Measurements from ENCODE around the gene SMG6.
A peak's percentile ranks its signal among the peaks of the same experiment; 100 is the strongest.
"Not testable (repeated sequence)": the region's sequence is repeated elsewhere in the genome, so short reads cannot be mapped to it uniquely, and the experiment has no call there.

The SMG6 gene

DNA sequence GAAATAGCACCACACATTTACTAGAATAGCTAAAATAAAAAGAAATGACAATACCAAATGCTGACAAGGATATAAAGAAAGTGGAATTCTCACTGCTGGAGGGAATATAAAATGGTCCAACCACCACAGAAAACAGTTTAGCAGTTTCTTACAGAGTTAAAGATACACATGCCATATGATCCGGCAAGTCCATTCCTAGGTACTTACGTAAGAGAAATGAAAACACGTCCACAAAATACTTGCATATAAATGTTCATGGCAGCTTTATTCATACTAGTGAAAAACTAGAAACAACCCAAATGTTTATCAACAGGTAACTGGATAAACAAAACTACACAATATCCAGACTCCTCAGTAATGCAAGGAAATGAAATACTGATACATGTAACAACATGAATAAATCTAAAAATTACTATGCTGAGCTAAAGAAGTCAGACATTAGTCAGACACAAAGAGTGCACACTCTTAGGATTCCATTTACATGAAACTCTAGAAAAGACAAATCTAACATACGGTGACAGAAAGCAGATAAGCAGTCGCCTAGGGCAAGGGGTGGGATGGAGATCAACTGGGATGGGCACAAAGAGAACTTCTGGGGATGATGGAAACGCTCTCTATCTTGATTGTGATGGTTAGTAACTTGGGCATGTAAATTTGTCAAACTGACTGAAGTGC lies 76.4 kb downstream of the SMG6 start:
- no peak for DNase-seq

DNA sequence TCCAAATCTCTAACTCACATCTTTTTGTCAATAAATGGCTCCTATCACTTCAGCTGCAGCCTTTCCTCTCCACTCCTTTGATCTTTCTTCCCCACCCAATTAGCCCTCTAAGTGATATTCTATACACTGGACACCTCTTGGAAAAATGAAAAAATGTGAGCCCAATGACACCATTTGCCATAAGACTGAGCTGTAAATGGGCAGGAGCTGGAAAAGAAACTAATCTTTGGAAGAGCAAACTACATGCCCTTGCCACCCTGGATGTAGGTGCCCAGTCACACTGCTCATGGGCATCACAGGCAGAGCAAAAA lies 80.0 kb downstream of the SMG6 start:
- DNase-seq, result no peak

DNA sequence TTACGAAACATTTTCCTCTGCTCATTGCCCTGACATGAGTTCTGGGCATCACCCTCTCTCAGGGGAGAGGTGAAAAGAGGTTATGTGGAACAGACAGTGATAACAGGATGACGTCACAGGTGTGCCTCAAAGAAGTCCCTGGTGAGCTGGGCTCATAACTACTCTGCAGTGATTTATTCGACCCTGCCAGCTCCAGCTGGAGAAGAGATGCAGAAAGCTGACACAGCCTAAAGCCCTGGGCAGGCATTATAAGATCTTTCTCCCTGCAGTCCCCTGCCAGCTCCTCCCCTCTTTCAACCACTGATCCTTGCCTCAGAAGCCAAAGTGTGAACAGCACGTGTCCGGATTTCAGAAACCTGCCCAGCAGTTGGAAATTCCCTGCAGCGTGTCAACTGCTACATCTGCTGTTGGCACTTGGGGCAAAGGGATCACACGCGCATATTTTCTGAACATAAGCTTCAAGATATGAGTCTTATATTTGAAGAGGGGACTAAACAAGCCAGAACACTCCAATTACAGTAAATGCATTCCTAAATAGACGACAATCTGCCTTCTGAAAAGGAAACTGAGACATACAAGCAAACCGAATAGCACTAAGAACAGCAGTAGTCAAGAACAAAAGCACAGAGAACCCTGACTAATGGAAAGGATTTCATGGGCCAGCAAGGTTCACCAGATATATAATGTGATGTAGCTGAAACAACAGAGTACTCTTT lies 80.5 kb downstream of the SMG6 start:
- DNase-seq, result peak; percentile 56

DNA sequence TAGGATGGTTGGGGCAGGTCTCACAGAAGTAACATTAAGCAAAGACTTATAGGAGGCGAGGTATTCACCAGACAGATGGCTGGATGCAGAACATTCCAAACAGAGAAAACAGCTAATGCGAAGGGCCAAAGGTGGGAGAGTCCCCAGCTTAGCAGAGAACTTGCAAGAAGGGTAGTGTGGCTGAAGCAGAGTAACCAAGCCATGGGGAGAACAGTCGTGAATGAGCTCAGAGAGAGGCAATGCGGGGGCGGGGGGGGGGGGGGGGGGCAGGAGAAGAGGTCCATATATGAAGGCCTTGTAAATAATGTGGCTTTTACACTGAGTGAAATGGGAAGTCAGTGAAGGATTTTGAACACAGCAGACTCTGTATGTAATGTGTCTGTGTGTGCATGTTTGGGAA lies 81.3 kb downstream of the SMG6 start:
- no peak for DNase-seq

DNA sequence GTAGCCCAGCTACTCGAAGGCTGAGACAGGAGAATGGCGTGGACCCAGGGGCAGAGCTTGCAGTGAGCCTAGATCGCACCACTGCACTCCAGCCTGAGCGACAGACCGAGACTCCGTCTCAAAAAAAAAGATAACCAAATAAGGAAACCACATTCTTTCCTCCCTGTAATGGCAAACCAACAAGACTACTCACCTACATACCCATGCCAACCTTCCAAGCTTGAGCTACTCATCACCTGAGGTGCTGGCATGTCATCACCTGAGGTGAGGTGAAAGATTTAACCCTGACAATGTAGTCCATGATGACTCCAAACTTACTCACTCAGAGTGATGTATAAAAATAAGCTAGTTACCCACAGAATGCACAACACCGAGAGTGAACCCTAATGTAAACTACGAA lies 85.2 kb downstream of the SMG6 start:
- no peak for DNase-seq

DNA sequence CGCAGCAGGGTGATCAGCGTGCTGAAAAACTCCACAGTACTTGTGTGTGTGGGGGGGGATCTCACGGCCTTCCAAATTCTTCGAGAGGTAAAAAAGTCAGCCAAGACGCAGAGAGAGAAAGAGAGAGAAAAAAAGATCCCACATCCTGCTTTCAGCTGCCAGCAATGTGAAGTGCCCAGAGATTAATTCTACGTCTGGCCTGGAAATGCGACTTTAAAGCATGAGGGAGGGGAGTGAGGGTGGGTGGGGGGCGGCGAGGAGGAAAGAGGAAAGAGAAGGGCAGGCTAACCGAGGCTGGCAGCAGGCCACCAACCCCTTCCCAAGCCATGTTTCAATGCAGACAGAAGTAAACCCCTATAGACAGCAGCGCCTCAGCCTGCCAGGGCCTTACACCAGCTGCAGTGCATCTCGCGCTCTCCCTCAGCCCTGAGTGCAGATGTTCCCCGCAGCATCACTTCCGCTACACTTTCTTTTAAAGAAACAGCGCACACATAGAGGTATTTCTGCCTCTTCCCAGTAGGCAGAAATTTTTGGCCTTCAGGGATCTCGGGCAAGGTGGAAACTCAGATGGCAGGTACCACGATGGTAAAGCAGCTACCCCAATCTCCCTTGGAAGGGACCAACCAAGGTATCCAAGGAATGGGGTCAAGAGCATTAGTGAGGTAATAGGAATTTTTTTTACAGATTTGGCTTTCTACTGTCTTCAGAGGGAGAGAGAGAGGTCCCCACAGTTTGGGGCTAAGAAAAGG lies 87.8 kb downstream of the SMG6 start:
- DNase-seq, result peak; percentile 75

DNA sequence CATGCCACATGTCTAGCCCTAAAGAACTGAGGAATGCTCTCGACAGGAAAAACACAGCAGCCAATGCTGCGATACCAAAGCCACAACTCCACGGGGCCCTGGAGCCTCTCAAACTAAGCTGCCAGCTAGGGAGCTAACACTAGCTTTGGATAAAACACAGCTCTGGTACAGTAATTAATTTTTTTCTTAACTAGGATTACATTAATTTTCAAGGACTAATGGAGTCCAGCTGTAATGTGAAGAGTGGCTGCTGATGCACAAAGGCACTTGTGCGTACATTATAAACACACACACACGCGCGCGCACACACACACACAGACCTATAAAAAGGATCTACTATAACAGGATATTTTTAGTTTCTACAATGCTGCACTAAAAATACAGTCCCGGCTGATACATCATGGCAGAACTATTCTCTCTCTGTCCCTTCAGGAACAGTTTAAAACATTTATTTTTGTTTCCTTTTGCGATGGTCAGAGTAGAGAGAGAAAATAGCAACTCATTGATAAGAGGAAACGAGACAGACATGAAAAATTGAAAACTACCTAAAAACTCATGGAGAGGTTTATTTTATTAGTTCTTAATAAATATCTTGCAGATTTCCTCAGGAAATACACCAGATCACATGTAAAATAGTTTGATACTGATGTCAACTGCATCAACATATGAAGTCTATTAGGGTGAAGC lies 88.5 kb downstream of the SMG6 start:
- no peak for DNase-seq

DNA sequence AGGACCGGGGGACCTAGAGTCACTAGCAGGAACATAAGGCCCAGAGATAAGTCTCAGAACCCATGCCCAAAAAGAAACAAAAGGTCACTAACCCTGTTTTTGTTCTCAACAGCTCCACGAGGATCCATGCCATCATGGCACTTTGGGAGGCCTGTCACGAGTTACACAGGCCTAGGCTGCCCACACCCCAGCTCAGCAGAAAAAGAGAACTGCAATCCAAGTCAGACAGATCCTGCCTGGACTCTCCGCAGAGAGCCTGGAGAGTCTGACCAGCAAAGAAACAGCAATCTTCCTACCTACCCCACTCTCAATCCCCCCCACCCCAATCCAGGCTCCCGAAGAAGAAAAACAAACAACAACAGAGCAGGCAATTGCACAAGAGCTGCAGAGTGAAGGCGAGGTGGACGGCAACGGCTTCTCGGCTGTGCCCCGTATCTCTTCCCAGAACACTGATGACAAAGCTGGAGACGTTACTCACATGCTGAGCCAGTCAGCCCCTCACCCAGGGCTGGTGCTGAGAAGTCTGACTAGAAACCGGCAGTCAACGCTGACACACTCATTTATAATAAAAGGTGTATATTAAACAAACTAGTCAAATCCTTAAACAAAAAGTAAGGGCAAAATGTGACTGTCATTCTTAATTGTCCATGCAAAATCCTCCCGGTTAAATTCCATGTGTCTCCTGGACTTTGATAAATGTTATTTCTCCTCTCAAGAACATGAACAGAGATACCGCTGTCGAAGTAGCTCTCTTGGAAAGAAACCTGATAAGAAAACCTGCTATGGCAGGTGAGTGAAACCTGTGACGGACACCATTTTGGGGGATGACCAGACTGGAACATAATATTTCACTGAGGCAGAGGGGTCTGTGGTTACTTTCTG lies 89.3 kb downstream of the SMG6 start:
- peak; percentile 58 for DNase-seq

DNA sequence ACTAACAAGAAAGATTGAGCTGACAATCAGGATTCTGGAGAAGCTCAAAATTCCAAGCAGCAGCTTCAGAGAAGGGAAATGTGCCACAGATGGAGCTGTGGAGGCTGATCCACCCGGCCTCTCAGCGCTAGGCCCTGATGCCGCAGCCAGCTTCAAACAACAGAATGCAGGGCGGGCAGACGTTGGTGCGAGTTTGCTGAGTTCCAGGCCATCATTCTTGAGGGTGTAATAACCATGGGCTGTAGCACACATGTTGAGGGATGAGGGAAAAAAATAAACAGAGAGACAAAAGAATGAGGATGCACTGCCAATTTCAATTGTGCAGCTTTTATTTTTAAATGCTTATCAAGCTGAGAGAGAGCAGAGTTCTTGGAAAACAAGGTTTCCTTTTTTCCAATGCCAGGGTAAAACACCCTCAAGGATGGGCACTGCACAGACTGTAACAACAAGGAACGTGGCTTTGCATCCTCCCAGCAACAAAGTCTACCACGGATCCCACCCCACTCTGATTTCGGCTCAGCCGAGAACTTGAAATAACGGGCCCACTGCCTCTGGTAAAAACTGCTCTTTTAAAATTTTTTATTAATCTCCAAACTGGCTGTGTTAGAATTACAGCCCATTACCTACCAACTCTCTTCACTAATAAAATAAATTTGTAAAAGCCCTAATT lies 90.2 kb downstream of the SMG6 start:
- DNase-seq, result no peak

DNA sequence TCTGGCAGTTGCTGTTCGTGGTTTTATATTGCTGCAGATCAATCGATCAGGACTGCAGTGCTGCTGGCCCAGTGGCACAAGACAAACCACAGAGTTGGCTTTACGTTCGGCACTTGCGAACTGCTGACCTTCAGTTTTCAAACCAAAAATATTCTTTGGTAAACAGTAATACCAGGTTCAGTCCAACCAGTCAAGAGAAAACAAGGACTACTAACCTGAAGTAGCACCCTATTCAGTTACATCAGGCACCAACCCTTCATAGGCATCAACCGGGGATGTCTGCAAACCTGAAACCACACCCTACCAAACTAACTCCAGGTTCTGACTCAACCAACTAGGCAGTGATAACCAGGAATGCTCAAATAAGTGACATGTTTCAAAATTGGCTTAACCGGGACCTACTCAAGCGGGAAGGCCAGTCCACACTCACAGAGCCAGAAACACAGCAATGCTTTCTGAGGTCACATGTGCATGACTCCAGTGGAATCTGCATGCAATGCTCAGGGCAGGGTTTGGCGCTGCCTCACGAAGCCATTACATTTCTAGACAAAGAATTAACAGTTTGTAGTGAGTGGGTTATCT lies 91.1 kb downstream of the SMG6 start:
- DNase-seq, result no peak

DNA sequence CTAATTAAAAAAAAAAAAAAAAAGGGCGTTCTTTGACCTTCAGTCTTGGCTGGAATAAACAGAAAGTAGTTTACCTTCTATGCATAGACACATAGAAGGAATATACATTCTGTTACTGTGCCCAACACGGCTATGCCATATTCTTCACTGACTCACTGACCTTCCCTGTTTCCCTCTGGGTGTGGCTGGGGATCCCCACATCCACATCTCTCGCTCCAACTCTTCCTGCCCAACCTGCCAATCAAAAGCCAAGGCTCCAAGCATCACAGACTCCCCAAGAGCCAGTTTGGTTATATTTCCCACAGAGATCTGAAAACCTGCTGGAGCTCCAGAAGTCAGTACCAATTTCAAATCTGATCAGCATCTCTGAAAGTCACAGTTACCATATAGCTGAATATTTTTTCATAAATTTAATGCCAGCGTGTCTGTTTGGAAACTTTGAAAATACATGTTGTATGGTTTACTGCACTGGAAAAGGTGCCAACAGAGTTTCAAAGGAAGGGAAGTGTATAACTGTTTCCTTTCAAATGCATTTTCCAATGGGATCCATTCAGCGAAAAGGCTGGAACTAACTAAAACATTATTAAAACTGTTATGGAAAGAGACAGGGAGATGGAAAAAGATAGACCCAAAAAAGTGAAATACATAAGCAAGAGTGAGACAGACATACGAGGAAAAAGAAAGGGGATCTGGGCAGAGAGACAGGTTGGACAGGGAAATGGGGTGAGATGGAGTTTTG lies 91.8 kb downstream of the SMG6 start:
- no peak for DNase-seq

DNA sequence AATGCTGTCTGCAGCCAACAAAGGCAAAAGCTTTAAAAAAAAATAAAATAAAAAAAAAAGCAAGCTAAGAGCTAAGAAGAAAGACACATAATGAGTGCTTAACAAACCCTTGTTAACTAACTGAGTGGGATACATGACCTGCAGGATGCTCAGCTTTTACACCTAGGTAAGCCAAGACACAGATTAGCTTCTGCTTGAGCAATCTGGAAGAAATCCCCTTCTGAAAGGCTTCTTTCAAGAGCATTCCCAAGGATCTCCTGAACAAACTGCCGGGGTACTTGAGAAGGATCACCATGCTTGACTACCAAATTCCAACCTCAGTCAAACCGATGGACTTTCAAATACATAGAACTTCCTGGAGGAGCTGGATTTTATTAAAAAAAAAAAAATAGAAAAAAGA lies 92.9 kb downstream of the SMG6 start:
- DNase-seq, result no peak

DNA sequence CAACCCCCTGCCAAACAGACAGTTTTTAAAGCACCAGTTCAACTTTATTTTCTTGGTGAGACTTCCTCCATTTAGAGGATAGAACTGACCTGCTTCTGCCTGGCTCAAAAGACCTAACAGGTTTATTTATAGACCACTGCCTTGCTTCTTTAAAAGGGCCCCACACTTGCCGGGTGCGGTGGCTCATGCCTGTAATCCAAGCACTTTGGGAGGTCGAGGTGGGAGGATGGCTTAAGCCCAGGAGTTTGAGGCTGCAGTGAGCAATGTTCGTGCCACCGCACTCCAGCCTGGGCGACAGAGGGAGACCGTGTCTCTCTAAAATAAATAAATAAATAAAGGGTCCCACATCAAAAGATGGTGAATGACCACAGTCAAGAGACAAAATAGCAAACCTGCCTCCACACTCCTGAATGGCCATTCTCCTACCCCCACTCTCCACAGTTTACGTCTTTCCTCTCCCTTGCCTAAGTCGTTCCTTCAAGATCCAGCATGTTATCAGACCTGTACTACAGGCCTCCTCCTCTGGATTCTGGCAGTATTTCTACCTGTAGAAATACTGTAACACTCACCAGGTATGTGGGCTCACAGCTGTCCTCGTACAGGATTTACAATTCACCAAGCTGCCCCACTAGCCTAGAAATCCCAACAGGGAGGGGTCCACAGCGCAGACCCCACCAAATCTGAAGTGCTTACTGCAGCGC lies 95.6 kb downstream of the SMG6 start:
- DNase-seq, result no peak

DNA sequence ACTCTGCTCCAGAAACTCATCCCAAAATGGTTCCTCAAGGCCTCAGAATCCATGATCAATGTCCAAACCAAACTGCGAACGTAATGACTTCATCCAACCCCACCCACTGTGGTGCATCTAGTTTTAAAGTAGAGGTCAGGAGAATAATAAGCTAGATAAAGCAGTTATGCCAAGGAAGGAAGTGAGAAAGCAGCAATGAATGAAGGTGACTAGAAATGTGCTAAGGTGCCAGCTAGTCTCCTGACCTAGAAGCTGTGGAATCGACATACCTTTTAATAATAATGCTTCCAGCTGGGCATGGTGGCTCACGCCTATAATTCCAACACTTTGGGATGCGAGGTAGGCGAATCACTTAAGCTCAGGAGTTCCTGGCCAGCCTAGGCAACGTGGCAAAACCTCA lies 99.2 kb downstream of the SMG6 start:
- no peak for DNase-seq

DNA sequence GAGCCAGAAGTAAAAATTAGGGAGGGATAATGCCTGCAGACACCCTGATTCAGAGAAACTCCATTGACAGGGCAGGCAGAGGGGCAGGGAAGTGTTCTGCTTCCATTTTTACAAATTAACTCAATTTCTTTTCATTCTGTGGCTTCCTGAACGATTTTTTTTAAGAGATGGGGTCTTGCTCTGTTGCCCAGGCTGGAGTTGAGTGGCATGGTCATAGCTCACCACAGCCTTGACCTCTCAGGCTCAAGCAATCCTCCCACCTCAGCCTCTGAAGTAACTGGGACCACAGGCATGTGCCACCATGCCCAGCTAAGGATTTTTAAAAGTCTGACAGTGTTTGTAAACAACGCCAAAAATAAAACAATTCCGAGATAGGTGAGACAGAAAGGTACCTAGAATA lies 99.8 kb downstream of the SMG6 start:
- no peak for DNase-seq

DNA sequence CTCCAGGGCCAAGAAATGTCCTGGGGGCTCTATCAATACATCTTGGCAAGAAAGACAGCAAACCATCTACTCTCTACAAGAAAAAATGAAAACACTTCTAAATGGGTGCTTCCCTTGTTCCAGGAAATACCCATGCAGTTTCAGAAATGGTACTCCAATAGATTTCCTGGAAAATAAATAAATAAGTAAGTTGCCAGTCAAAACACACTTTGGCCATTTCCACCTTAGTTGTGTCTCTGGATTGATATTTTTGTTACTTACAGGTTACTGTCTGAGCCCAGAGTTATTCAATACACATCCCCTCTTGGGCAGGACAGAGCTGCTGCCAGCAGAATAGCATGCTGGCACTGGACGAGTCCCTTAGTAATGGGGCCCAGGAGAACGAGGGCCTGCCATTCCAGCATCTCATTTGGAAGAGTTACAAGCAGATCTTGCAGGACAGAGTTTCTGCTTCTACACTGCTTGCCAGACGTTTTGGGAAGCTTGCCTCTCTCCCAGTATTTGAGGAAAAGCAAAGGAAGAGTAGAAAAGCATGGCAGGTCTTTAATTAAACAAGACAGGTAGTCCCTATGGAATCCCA lies 100.5 kb downstream of the SMG6 start:
- DNase-seq, result no peak

DNA sequence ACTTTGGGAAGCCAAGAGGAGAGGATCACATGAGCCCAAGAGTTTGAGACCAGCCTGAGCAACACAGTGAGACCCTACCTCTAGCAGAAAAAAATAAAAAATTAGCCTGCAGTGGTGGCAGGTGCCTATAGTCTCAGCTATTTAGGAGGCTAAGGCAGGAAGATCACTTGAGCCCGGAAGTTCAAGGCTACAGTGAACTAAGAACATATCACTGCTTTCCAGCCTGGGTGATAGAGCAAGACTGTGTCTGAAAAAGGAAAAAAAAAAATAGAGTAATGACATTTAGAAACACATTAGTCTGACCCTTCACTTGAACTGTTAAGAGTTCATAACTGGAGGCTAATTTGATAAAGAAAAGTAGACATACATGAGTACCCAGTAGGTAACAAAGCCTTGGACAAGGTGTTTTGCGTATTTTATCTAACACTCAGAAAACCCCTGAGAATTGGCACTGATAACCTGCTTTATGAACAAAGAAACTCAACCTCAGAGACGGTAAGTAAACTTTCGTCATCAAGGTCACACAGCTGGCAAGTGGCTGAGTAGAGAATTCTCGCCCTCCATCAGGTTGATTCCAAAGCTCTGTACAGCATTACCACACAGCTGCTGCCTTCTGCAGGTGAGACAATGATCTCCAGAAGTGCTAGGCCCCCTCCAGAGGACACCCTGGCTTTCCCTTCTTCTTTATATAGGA lies 101.1 kb downstream of the SMG6 start:
- DNase-seq, result no peak

DNA sequence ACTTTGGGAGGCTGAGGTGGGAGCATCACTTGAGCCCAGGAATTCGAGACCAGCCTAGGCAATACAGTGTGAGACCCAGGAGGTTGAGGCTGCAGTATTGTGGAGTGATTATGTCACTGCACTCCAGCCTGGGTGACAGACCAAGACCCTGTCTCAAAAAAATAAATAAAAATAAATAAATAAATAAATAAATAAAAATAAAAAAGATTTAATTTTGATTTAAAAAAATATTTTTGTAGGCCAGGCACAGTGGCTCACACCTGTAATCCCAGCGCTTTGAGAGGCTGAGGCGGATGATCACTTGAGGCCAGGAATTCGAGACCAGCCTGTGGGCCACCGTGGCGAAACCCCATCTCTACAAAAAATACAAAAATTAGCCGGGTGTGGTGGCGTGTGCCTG lies 104.2 kb downstream of the SMG6 start:
- DNase-seq, result not testable (repeated sequence)

DNA sequence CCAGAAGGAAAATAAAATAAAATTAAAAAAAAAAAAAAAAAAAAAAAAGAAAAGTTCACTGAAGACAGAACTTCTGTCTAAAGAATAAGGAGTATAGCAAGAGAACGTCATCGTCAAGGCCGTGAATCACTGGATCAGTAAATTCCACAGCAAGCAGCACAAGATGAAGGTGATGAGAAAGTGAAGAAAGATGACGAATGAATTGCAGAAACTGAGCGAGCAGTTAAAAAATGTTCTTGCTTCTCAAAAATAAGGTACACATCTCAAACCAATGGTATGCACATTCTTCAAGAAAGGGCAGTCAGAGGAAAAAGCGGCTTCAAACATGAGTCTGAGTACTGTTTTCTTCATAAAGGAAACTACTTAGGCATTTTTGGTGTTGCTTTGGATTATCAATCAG lies 104.7 kb downstream of the SMG6 start:
- no peak for DNase-seq
